ENCODE results near the gene DOK3.
"Not testable (repeated sequence)": the region's sequence is repeated elsewhere in the genome, so short reads cannot be mapped to it uniquely, and the experiment has no call there.

DOK3 gene

GRCh38 chr5:177534433-177534832 lies 24.8 kb upstream of the DOK3 start:
- not testable (repeated sequence) for DNase-seq (ENCODE audit: low spot score)

DNA sequence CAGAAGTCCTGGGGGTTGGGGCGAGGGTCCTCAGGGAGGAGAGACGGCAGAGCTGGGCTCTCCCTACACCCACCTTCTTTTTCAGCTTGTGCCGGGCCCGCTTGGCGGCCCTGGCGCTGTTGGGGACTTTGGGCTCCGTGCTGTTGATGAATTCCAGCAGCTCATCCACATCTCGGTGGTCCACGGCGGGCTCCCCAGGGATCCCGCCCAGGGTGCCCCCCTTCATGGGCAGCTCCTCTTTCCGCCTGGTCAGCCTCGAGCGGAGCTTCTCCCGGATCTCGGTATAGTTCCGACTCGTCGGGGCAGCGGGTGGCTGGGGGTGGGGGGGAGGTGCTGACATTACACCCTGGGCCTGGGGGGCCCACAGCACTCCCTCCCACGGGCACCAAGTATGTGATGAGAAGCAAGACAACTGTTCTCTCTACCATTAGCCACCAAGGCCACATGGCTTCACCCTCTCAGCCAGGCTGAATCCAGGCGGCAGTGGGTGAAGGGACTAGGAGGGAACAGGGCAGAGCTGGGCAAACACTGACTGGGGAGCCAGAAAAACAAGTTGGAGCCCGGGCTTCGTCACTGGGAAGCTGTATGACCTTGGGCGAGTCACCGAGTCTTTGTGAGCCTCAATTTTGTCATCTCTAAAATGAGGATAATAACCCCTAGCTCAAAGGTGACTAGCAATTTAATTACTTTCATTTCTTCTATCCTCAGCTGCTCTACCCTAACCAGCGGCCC lies 21.7 kb upstream of the DOK3 start:
- no peak for DNase-seq (ENCODE audit: low spot score)

DNA sequence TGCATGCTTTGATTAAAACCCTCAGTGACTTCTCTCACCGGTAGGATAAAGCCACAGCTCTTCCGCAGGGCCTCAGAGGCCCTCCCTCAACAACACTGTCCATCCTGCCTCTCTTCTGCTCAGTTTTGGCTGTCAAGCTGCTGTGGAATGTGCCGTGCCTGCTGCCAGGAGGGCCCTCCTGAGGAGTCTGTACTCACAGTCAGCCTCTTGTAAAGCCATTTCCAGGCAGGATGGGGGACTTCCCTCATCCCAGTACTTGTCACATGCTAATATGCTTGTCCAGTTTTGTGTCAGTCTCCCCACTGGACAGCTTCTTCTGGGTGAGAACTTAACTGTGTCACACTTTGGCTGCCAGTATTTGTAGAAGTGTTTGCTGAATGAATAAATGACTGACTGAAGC lies 21.0 kb upstream of the DOK3 start:
- DNase-seq (ENCODE audit: low spot score), result no peak

DNA sequence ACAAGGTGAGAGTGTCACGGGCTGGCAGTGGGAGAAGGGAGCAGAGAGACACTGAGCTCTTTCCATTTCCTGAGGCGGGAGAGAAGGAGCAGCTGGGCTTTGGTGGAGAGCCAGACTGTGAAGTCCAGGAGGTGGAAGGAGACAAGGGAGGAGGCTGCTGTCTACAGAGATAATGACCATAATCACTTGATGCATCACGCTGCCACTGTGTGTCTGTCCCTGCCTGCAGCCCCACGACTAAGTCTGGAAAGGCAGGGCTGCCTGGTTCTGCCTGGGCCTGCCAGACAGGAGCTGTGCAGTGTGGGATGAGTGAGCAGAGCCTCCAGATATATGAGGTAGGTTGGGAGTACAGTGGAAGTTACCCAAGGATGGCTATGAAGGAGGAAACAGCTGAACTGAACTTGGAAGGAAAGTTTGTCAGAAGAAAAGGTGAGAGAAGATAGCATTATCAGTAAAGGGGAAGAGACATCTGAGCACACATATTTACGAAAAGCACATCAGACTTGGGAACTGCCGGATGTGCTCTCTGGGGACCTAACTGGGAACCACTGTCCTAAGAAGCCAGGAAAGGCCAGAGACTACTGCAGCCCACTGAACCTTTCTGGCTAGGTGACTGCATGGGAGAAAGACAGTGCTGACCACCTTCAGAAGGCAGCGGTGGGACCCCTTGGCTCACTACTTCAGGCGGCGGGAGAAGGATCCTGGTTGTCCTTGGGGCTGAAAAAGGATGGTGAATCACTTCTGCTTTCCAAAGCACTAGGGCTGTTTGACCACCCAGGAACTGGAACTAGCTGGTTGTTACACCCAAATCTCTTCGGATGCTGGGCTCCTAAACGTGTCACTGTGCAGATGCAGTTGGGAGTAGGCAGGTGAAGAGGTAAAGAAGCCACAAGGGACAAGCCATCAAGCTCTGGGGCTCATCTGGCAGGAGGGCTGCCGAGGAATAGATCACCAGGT lies 19.9 kb upstream of the DOK3 start:
- no peak for DNase-seq (ENCODE audit: low spot score)

GRCh38 chr5:177528631-177529030 lies 19.0 kb upstream of the DOK3 start:
- no peak for DNase-seq (ENCODE audit: low spot score)

DNA sequence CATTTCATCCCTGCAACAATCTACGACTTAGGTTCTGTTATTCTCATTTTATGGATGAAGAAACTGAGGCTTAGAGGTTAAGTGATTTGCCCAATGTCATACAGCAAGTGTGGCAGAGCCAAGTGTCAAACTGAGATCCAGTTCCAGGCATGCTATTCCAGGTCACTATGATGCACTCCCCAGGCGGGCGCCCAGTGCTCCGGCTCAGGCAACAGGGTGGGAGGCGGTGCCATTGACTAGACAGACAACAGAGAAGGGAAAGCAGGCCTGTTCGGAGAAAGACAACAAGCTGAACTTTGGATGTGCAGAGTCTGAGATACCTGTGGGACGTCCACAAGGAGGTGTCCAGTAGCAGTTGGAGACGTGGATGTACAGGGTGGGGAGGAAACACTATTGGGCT lies 18.0 kb upstream of the DOK3 start:
- no peak for DNase-seq (ENCODE audit: low spot score)

DNA sequence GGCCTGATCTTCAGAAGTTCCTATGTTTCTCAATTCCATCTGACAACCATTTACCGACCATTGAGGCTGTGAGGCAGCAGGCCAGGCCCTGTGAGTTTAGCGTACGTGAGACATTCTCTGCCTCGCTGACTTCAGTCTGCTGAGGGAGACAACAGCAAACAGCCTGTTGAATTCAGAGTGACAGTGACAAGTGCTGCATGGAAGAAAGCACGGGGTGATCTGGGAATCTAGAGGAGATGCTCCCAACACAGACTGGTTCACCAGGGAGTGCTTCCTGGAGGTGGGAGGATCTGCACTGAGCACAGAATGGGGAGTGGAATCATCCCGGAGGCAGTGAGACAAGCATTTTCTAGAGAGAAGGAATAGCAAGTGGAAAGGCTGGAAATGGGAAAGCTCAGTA lies 17.2 kb upstream of the DOK3 start:
- DNase-seq (ENCODE audit: low spot score), result no peak

DNA sequence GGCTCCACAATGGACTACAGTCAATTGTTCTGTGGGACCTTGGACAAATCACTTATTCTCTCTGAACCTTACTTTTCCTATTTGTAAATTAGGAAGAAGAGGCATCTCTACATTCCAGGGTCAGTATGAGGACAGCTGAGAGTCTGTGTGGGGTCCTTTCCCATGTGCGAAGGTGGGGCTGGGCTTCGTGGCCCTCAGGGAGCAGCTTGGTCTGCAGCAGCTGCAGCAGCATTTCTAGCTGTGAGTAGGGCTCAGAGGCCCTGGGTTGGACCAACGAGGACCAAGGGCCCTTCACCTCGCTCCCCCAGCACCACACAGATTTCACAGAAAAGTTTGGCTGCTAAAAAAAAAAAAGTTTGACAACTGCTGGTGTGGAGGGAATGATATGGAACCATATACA lies 16.6 kb upstream of the DOK3 start:
- DNase-seq (ENCODE audit: low spot score), result no peak

GRCh38 chr5:177524941-177525655 lies 15.5 kb upstream of the DOK3 start:
- DNase-seq (ENCODE audit: low spot score), result no peak

DNA sequence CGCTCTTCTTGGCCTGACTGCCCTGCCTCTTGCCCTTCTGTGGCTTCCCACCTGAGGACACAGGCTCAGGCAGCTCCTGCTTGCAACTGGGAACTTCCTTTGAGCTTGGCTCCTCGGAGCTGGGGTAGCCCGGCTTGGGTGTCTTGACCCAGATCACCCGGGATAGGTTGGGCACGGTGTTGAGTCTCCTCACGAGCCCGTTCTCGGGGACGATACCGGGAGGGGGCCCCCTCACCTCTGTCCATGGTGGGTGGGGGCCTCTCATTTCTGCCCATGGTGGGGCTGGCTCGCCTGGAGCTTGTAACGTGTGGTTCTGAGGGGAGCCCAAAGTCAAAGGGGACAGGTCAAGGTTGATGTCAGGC lies 14.9 kb upstream of the DOK3 start:
- DNase-seq (ENCODE audit: low spot score), result no peak

GRCh38 chr5:177523711-177524538 lies 14.3 kb upstream of the DOK3 start:
- no peak for DNase-seq (ENCODE audit: low spot score)

GRCh38 chr5:177520916-177521513 lies 11.4 kb upstream of the DOK3 start:
- DNase-seq (ENCODE audit: low spot score), result no peak

DNA sequence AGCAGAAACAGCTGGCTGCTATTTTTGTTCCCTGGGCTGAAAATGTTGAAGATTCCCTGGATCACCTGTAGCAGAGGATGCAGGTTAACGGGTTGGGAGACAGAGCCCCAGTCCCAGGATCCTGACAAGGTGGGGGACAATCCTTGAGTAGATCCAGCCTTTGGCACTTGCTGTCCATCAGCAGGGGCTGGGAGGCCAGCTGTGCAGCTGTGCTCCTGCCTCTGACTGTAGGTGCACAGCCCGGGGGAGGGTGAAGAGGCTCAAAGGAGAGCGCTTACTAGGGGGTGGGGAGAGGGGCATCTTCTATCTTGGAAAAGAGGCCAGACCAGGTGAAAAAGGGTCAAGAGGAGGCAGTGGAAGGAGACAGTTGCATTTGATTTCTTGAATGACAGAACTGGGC lies 10.6 kb upstream of the DOK3 start:
- DNase-seq (ENCODE audit: low spot score), result no peak

GRCh38 chr5:177519463-177520235 lies 10.0 kb upstream of the DOK3 start:
- DNase-seq (ENCODE audit: low spot score), result no peak

DNA sequence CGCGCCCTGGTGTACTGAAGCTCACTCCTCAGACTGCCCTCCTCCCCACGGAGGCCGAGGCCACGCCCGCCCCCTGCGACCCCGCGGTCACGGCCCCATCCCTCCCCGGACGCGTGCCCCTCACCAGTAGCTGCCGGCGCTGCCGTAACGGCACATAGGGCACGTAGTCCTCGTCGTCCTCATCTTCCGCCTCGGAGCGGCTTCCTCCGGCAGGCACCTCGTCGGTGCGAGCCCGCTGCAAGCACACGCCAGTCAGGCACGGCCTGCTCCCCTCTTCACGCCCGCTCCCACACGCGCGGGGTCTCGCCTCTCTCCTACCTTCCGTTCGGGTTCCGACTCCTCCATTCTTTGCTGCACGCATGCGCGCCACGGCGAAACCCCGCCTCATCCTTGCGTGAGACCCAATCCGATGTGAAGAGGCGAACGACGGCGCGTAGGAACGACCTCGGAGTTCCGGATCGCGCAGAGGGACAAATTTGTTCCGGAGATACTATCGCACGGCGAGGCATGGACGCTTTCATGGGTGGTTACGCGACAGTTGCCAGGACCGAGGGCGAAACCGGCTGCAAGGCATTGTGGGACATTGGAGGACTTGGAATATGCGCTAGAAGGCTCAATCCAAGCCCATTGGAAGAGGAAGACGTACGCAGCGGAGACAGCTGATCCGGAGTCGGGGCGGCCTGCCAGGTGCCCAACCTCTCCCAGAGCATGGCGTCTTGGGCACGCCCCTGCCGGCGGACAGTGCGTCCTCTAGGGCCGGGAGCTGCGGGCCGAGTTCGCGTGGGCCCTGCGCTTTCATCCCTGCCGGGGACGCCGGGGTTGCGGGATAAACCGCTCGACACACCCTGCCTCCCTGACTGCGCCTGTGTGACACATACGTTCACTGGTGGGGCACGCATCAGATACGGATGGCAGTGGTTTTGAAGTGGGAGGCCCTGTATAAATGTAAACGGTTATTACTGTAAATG lies 7.3 kb upstream of the DOK3 start, which contains the start of gene DDX41:
TSS of gene DDX41 (minus strand) at position 361 of the 968 bp plus-strand sequence. CDS start at position 345, 16 bp downstream.
- peak; percentile 96 for DNase-seq (ENCODE audit: low spot score)

- DNase-seq (ENCODE audit: low spot score), result no peak
Observed at GRCh38 chr5:177515580-177515979, 6.0 kb upstream of the DOK3 start.

GRCh38 chr5:177514541-177514940 lies 4.9 kb upstream of the DOK3 start:
- no peak for DNase-seq (ENCODE audit: low spot score)

DNA sequence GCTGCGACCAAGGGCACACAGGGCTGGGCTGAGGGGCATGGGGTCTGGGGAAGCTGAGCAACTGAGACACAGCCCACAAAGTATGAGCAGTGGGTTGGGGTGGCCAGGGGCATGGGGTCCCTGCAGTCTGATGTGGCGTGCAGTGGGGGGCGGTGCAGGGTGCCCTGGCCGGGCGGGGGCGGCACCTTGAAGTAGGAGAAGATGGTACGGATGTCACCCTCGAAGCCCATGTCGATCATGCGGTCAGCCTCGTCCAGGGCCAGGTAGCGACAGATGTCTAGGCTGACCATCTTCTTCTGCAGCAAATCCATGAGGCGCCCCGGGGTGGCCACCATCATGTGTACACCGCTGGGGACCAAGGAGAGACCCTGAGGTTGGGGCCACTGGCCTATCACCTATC lies 3.9 kb upstream of the DOK3 start:
- DNase-seq (ENCODE audit: low spot score), result no peak

DNA sequence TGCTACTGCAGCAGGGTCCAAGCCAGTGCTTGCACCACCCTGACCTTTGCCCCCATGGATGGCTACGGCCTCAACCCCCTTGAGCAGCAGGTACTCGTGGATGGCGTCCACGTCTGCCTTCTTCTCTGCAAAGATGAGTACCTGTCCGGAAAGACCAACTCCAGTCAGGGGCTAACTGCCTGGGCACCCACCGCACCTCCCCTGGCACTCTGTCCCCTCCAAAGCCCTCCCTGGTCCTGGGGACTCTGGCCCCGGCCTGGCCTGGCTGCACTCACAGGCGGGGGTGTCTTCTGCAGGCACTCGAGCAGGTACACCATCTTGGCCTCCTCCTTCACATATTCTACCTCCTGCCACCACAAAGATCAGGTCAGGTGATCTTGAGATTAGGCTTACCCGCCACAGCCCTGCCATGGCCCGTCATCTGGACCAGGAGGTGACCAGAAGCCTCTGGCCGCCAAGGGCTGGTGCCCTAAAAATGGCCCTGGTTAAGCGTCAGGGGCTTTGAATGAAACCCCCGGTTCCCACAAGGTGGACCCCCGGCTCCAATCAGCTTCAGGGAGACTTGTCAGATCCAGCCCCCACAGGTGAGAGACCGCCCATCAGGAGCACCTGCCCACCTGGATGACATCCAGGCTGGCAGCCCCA lies 3.2 kb upstream of the DOK3 start:
- DNase-seq (ENCODE audit: low spot score), result no peak

Measured in D341Med (cell line).